Measurements from ENCODE around the gene GGNBP2.

Gene GGNBP2

GRCh38 chr17:36523113-36523512, 21.6 kb upstream of the GGNBP2 start:
- no peak overlapping the region for H3K4me3 ChIP-seq (replicated peaks; ENCODE audit: insufficient read depth, low read length)
- DNase-seq (ENCODE audit: low read depth in 1 of 2, low spot score in 1 of 2), result no peak
- no peak overlapping the region for H3K27ac ChIP-seq (replicated peaks)
- TF ChIP-seq SPI1 (IDR thresholded peaks at IDR 0.05; ENCODE audit: borderline replicate concordance, low read depth), result no peak
- no peak for TF ChIP-seq CTCF (IDR thresholded peaks at IDR 0.05; ENCODE audit: insufficient read depth, low read length)
- no peak for TF ChIP-seq POLR2AphosphoS5 (IDR thresholded peaks at IDR 0.05; ENCODE audit: low read depth)
- TF ChIP-seq GABPA (IDR thresholded peaks at IDR 0.05; ENCODE audit: low read depth), result no peak
- TF ChIP-seq REST (IDR thresholded peaks at IDR 0.05; ENCODE audit: insufficient replicate concordance, low read depth), result no peak
- no peaks in the 10 kb centered on the region for H3K27me3 ChIP-seq (ENCODE audit: insufficient read depth, poor library complexity, severe bottlenecking)

GRCh38 chr17:36524428-36524876, 20.3 kb upstream of the GGNBP2 start:
- no peak overlapping the region for H3K4me3 ChIP-seq (replicated peaks; ENCODE audit: insufficient read depth, low read length)
- H3K27me3 ChIP-seq (ENCODE audit: insufficient read depth, poor library complexity, severe bottlenecking), result no peaks in the 10 kb centered on the region
- H3K27ac ChIP-seq (replicated peaks), result no peak overlapping the region
- TF ChIP-seq SPI1 (IDR thresholded peaks at IDR 0.05; ENCODE audit: borderline replicate concordance, low read depth) (no peak), POLR2AphosphoS5 (IDR thresholded peaks at IDR 0.05; ENCODE audit: low read depth) (no peak), CTCF (IDR thresholded peaks at IDR 0.05; ENCODE audit: insufficient read depth, low read length) (no peak), REST (IDR thresholded peaks at IDR 0.05; ENCODE audit: insufficient replicate concordance, low read depth) (no peak), GABPA (IDR thresholded peaks at IDR 0.05; ENCODE audit: low read depth) (no peak)
- no peak for DNase-seq (ENCODE audit: low read depth in 1 of 2, low spot score in 1 of 2)

- DNase-seq (ENCODE audit: low read depth in 1 of 2, low spot score in 1 of 2), result no peak
Observed at GRCh38 chr17:36525113-36525512, 19.6 kb upstream of the GGNBP2 start.

More at GRCh38 chr17:36525113-36525512, 19.6 kb upstream of the GGNBP2 start:
- TF ChIP-seq REST (IDR thresholded peaks at IDR 0.05; ENCODE audit: insufficient replicate concordance, low read depth), result no peak
- TF ChIP-seq SPI1 (IDR thresholded peaks at IDR 0.05; ENCODE audit: borderline replicate concordance, low read depth), result no peak
- TF ChIP-seq GABPA (IDR thresholded peaks at IDR 0.05; ENCODE audit: low read depth), result no peak
- no peak for TF ChIP-seq CTCF (IDR thresholded peaks at IDR 0.05; ENCODE audit: insufficient read depth, low read length)
- no peak for TF ChIP-seq POLR2AphosphoS5 (IDR thresholded peaks at IDR 0.05; ENCODE audit: low read depth)
- Histone ChIP-seq H3K27ac (replicated peaks) (no peak overlapping the region), H3K27me3 (ENCODE audit: insufficient read depth, poor library complexity, severe bottlenecking) (no peaks in the 10 kb centered on the region), H3K4me3 (replicated peaks; ENCODE audit: insufficient read depth, low read length) (no peak overlapping the region)
